Measurements from ENCODE around the gene IDUA. TPM values are rescaled to one million over a fixed set of nuclear protein-coding genes. Genes with fewer than 3 reads are reported as not detected.

The IDUA gene
- total RNA-seq, 1 donor = 21.7 TPM

- TF ChIP-seq CTCF (IDR thresholded peaks at IDR 0.05; ENCODE audit: insufficient read depth, low read length) = no peak
- no peak for DNase-seq (ENCODE audit: low read depth)
- H3K4me3 ChIP-seq (ENCODE audit: low read depth, low read length) = no peak overlapping the region
These were observed 16.6 kb upstream of the IDUA start for GRCh38 chr4:970046-970745.

GRCh38 chr4:970854-971520, 15.9 kb upstream of the IDUA start:
- no peak for TF ChIP-seq CTCF (IDR thresholded peaks at IDR 0.05; ENCODE audit: insufficient read depth, low read length)
- DNase-seq (ENCODE audit: low read depth) = no peak
- no peak overlapping the region for H3K4me3 ChIP-seq (ENCODE audit: low read depth, low read length)

GRCh38 chr4:971666-972500, 15.0 kb upstream of the IDUA start:
- DNase-seq (ENCODE audit: low read depth) = no peak
- TF ChIP-seq CTCF (IDR thresholded peaks at IDR 0.05; ENCODE audit: insufficient read depth, low read length) = no peak
- H3K4me3 ChIP-seq (ENCODE audit: low read depth, low read length) = peak overlapping the region; percentile 77

- peak overlapping the region; percentile 77 for H3K4me3 ChIP-seq (ENCODE audit: low read depth, low read length)
- peak; percentile 12 for DNase-seq (ENCODE audit: low read depth)
- no peak for TF ChIP-seq CTCF (IDR thresholded peaks at IDR 0.05; ENCODE audit: insufficient read depth, low read length)
These were observed 14.0 kb upstream of the IDUA start for GRCh38 chr4:972651-973424.

- peak within 1 kb of the TSS; percentile 77 for H3K4me3 ChIP-seq (ENCODE audit: low read depth, low read length)
- DNase-seq (ENCODE audit: low read depth) = peak; percentile 77
- no peak for TF ChIP-seq CTCF (IDR thresholded peaks at IDR 0.05; ENCODE audit: insufficient read depth, low read length)
These were observed 13.1 kb upstream of the IDUA start, which contains the start of gene DGKQ for GRCh38 chr4:973431-974397. Gene DGKQ (minus strand): TSS chr4:973569. CDS start chr4:973482, 87 bp downstream.

Data from fibroblast of the aortic adventitia (primary cell).